GM18499 (cell line): ENCODE data around the gene INSC.

Experiments used
- ATAC-seq: cut with Tn5 transposase; IDR thresholded peaks from one replicate; pipeline ENCODE4 v1.9.1; 2021; ENCODE audit warnings: moderate number of reproducible peaks; ENCODE audit not compliant: insufficient read depth, unreplicated experiment

Gene INSC

DNA sequence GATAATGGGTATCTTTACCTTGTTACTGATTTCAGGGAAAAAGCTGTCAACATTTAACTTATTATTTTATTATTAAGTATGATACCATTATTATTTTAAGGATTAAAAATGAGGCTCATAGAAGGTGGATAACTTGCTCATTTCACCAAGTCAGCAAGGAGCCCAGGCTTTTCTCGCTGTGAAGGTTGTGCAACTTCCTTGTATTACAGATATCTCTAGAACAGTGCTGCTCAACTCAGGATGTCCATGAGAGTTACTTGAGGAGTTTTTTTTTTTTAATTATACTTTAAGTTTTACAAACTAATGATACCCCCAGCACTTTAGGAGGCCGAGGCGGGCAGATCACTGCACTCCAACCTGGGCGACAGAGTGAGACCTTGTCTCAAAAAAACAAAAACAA, 98.2 kb downstream of the INSC start:
- ATAC-seq: no peak

DNA sequence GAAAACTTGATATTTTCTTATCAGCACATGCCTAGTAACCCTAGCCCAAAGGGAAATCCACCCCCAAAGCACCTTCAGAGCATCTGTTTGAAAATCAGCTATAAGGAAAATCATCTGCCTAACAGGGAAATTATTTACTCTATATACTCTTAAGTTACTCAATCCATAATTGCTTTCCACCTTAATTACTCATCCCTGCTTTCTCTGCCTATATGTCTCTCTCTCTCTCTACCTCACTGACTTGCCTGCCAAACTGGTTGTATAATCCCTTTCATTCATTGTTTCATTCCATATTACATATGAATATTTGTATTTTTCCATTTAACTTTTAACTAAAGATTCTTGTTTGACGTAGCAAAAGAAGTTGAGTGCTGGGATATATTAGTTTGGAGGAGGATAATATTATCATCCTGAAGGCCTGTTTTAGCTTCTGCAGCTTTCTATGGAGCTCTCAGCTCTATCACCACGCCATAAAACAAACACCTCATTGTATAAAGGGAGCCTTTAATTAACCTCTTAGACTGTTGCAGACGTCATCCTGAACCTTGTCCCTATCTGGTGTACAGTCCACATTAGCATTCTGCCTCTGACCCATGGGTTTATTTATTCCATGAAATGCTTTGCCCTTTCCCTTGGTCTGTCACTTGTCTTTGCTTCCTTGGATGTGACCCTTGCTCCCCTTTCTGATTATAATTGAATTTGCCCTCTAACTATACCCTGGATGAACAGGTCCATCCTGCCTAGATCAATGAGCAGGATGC, 98.9 kb downstream of the INSC start:
- no peak for ATAC-seq

- no peak for ATAC-seq
Observed at GRCh38 chr11:15215005-15215404, 100.3 kb downstream of the INSC start.

DNA sequence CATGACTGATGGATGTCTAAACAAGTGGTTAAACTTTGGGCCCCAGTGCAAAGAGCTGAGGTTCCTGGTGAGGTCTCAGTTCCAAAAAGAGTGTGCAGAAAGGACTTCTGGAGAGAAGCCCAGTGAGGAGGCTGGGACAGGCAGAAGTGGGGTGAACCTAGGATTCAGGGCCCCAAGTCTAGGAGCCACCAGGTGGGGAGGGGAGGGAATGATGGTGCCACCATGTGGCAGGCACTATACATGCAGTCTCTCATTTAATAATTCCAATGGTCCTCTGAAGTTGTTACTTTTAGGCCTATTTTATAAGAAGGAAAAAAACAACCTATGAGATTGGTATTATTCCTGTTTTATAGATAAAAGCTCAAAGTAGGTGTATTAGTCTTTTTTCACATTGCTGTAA, 102.0 kb downstream of the INSC start:
- no peak for ATAC-seq

GRCh38 chr11:15217416-15217815, 102.7 kb downstream of the INSC start:
- no peak for ATAC-seq

GRCh38 chr11:15222777-15223176, 108.1 kb downstream of the INSC start:
- ATAC-seq: no peak

DNA sequence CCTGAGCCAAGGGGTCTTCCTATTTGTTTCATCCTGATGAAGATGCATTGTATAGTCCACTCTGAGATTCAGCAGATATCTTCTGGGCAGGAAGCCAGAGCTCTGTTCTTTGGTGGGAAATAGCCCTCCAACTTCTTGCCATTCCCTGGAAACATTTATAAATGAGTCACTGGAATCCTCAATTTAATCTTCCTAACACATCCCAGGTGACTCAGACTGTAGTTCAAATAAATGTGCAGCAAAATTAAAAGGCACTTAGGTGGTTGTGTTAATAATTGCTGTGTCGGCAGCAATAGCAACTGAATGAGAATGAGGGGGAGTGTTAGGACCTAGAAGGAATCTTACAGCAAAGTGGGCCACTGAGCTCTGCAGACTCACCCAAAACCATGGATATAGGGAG, 108.6 kb downstream of the INSC start:
- no peak for ATAC-seq

GRCh38 chr11:15224466-15224865, 109.7 kb downstream of the INSC start:
- ATAC-seq: no peak

GRCh38 chr11:15227011-15227410, 112.3 kb downstream of the INSC start:
- no peak for ATAC-seq

DNA sequence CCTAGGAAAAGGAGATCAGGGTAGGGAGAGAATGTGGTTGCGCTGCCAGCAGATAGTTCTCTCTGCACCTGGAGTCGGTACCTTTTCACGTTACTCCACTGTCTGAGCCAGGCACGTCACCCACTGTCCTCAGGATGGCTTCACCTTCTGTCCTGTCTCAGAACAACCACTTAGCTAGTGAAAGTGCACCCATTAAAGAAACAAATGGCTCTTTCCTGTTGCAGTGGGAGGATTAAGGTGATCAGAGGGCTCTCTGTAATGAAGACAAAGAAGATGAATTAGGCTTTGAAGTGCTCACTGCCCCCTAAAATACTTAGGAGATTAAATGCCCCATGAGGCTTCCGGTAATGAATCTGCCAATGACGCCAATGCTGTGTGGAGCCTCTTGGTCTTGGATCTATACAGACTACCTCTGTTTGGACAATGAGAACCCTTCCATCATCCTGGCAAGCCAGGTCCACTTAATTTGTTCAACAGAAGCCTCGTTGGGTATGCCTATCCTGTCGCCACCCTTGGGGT, 113.7 kb downstream of the INSC start:
- no peak for ATAC-seq

- ATAC-seq: no peak
Observed at GRCh38 chr11:15229069-15229468, 114.3 kb downstream of the INSC start.

GRCh38 chr11:15232496-15232895, 117.8 kb downstream of the INSC start:
- no peak for ATAC-seq

GRCh38 chr11:15233371-15234165, 118.8 kb downstream of the INSC start:
- no peak for ATAC-seq

GRCh38 chr11:15234796-15235195, 120.1 kb downstream of the INSC start:
- no peak for ATAC-seq

GRCh38 chr11:15236559-15236958, 121.8 kb downstream of the INSC start:
- no peak for ATAC-seq

GRCh38 chr11:15238856-15239255, 124.1 kb downstream of the INSC start:
- no peak for ATAC-seq

GRCh38 chr11:15248749-15249148, 134.0 kb downstream of the INSC start:
- no peak for ATAC-seq

- no peak for ATAC-seq
Observed at GRCh38 chr11:15258433-15259165, 143.9 kb downstream of the INSC start.

DNA sequence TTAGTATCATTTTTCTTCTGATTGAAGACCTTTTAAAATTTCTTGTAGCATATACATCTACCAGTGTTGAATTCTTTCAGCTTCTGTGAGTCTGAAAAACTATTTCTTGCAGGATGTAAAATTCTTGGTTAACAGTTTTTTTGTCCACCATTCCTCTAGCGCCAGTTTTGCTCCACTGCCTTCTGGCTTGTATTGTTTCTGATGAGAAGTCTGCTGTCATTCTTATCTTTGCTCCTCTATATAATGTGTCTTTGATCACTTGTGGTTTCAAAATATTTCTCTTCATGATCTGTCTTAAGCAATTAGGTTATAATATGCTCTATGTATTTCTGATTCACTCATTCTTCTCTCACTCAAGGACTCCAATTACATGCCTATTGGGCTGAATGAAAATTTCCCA, 152.3 kb downstream of the INSC start:
- ATAC-seq: no peak

- no peak for ATAC-seq
Observed at GRCh38 chr11:15268598-15268997, 153.9 kb downstream of the INSC start.

DNA sequence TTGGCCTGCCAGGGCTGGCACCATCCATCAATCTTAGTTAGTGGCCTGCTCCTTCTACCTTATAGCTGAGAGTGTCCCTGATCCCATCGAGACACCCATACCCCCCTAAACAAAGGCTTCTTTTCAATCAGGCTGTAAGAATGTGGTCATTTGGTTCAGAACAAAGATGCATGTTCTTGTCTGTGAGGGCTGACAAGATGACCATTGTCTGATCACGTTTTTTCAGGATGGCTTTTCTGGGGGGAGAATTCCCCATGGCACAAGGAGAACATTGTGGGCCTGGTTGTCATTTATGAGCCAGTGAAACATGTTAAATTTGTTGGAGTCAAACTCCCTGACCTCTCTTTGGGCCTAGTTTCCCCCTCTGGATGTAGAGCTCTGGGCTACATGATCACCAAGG, 160.4 kb downstream of the INSC start:
- ATAC-seq: no peak
